T follicular helper cell (primary cell): Measurements from ENCODE around the gene AGT.

Experiments used
- DNase-seq: peaks from one replicate; pipeline ENCODE4 v3.0.0-alpha.2; 2020; ENCODE audit warnings: low read depth
- total RNA-seq, 2 experiments: gene quantifications; one replicate each; lab custom pipeline; 2026; lab: John Stamatoyannopoulos, UW

The AGT gene
- total RNA-seq, result 0 to 0.04 reads per million in 2 experiments

DNA sequence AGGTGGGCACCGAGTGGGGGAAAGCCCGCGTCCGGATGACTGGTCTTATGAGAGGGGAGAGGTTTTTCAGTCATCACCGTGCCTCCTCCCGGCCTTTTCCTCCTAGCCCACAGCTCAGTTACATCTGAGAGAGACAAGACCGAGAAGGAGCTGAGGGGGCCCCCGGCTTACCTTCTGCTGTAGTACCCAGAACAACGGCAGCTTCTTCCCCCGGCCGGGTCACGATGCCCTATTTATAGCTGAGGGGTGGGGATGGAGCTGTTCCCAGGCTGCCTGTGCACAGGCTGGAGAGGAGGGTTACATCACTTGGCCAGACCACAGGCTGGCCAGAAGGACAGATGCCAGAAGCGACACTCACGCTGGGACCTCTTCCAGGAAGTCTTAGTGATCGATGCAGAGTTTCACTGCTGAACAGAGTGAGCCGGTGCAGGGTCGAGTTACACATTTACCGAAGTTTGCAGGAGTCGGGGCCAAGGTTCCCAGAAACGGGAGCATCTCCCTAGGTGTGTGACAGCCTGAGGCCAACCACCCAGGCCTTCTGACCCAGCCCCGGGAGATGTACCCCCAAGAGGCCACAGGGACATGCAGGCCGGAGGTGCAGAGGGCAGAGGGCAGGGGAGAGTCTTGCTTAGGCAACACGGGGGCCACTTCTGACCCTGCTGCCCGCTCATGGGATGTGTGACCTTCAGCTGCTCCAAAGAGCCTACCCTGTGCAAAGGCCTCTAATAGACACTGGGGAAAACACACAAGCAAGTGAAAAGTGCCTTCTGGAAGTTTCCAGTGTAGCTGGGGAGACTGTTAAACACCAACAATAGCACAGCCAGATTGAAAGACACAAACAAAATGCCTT lies at the start of gene AGT:
Gene AGT (minus strand): TSS at position 208 of the 850 bp plus-strand sequence. CDS start 3,299 bp downstream, outside the sequence.
- no peak for DNase-seq

DNA sequence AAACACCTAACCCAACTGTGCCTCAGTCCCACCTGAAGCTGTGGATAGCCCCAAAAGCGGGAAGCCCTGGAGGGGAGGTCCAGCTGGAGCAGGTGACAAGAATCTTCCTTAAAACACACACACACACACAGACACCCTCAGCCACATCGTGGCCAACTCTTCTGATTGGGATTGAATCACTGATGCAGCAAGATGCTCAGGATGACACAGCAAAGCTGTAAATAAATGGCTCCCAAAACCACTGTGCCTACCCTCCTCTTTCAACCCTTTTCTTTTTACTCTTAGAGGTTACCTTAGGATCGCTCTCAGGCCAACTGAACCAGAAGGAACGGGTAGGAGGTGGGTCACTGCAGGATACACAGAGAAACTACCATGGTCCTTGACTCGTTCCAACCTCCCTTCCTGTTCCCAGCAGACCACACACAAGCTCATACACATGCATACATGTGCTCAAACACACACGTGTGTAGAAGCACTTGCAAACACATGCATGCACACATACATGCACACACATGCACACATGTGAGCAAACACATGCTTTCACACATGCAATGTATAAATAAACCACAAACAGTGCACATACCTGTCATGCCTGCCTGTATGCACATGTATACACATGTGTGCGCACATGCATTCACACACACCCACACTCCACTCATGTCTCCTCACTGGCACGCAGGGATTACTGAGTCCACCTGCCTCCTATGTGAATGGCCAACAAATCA lies 47.7 kb upstream of the AGT start:
- DNase-seq, result no peak

- DNase-seq, result no peak
Observed at GRCh38 chr1:230760360-230760827, 46.5 kb upstream of the AGT start.

- DNase-seq, result no peak
Observed at GRCh38 chr1:230759369-230760065, 45.6 kb upstream of the AGT start.

DNA sequence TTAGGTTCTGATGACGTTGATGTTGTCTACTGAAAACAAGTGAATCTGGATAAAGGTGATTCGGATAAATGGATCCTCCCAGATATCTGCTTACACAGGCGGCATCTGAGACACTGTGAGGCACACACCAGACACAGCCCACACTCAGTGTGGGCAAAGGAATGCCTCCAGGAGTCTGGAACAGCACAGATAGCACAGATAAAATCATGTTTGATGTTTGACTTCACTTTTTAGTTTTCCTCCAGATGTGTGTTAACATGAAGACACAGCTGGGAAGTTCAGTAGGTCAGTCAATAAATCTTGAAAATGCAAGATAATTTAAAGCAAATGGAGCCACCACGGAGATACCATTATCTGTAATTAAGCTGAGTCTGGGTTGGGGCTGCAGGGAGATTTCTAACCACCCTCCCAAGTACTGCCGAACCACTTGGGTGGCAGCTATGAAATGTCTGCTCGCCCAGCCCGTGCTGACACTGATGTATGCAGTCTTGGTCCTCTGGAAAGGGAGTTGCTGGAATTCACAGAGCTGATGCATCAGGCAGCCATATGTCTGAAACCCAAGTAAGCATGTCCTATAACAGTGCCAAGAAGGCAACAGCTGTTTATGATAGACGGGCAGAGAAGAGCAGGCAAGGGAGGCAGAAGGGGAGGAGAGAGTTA lies 44.9 kb upstream of the AGT start:
- no peak for DNase-seq

DNA sequence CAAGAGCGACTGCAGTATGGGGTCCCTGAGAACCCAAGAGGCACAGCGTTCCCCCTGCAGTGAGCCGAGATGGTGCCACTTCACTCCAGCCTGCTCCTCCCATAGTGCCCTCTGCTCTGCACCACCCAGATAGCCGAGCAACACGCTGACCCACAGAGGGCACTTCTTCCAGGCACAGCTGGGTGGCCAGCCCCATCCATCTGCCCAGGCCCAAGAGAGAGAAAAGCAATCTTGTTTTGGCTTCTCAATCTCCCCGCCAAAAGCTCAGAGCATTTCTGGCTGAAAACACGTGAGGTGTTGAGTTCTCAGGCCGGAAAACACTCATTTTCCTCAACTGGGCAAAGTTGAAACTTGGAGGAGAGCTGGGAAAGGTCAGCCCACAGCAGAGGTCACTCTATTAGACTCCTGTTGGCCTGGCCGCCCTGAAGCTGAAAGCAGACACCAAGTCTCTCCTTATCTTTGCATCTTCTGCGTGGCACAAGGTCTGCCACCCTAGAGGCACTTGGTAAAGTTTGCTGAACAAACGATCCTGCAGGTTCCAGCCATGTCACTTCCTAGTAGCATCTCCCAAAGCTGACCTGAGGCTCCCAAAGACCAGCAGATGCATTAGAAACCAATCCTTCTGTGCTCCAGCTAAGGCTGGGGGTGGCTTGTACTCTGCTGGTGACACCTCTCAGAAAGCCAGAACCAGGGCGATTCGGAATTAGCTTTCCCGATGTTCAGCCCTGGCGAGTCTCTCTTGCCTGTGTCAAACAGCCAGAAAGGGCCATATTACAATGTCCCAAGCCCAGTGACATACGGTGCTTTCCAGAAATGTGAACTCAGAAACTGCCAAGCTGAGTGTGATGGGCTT lies 44.2 kb upstream of the AGT start:
- no peak for DNase-seq

- DNase-seq, result no peak
Observed at GRCh38 chr1:230754796-230755195, 40.9 kb upstream of the AGT start.

GRCh38 chr1:230753586-230754251 lies 39.8 kb upstream of the AGT start:
- DNase-seq, result no peak

DNA sequence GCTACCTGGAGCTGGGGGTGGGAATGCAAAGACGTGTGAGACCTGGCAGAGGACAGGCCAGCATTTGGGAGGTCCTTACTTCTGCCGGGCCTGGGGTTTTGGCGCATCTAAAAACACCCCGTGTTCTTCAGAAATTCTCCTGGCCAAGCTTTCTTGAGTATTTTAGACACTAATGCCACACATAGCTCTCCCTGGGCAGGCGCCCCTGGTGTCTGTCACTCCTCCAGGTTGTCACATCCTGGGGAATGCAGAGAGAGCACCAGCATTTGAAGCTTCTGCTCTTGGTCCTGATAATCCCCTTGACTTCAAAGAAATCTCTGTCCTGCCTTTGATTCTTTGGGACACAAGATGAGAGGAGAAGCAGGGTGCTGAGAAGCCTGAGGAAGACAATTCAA lies 39.3 kb upstream of the AGT start:
- no peak for DNase-seq

GRCh38 chr1:230752407-230752806 lies 38.5 kb upstream of the AGT start:
- DNase-seq, result no peak

DNA sequence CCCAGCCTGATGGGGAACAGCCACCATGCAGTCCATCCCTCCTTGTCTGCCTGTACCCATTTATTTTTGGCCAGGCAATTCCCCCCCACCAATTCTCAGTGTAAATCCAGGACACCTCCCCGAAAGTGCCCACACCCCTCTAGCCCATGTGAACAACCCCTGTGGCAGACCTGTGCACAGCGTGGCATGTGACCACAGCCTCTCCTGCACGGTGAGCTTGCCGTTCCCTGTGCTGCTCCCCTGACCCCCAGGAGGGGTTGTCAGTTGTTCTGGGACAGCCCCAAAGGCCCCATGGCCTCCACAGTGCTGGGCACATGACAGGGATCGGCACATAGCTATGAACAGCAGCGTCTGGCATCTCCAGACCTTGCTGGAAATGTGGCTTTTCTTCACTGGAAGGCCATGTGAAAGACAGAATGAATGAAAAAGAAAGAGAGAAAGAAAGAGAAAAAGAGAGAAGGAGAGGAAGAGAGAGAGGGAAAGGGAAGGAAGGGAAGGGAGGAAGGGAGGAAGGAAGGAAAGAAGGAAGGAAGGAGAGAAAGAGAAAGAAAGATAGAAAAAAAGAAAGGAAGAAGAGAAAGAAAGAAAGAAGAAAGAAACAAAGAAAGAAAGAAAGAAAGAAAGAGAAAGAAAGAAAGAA lies 37.2 kb upstream of the AGT start:
- DNase-seq, result no peak

DNA sequence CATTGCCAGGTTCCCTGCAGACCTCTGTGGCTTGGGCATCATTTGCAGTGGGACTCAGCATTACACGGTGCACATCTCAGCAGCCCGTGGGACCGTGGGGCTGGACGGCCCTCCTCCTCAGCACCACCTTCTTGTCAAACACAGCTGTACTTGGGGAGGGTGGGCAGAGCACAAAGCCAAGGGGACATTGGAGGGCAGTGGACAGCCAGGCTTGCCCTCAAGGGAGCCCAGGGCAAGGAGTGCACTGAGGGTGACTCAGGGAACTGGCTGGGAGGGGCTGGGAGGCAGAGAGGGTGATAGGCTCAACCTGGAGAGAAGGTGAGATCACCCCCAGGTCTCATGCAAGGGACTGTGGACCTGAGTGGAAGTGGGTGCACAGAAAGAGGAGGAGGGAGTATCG lies 36.7 kb upstream of the AGT start:
- DNase-seq, result no peak

GRCh38 chr1:230749635-230750034 lies 35.7 kb upstream of the AGT start:
- DNase-seq, result no peak

GRCh38 chr1:230749150-230749549 lies 35.2 kb upstream of the AGT start:
- DNase-seq, result no peak

DNA sequence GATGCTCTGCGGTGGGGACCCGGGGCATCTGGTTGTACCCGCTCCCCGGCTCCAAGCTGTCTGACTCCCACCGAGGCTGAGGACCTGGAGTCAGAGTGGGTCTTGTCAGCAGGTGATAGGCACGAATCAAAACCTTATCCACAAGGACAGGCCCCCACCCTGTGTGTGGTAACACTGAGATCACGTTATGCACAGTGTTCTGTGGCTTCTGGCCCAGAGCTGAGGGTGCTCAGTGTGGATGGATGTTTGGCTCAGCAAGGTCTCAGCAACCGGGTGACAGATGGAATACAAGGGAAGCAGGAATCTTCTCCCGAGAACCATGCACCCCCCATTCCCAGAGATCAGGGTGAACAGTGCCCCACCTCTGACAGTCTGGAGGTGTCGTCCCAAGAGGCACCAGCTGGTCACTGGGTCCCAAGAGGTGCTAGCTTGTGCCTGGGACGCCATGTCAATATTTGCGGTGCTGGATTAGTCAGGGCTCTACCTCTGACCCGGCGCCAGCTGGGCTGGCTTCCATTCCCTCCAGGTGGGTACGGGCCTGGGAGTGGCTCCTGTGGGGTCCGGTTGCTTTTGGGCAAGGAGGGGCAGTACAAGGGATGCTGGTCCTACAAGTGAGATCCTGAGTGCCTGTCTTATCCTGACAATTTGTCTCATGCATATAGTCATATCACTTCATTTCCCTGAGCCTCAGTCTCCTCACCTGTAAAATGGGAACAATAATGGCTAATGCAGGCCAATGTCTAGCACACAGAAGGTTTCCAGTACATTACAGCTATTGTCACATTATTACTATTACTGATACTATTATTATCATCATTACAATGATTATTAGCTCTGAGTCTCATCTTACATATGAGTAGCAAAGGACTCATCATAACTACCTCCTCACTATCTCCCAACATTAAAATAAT lies 34.2 kb upstream of the AGT start:
- no peak for DNase-seq

- no peak for DNase-seq
Observed at GRCh38 chr1:230747127-230747730, 33.3 kb upstream of the AGT start, which contains the start of gene CAPN9. Gene CAPN9, plus strand, starts transcription at chr1:230747388. Its CDS starts 109 bp downstream, at chr1:230747497.

- no peak for DNase-seq
Observed at GRCh38 chr1:230746617-230747016, 32.7 kb upstream of the AGT start.

DNA sequence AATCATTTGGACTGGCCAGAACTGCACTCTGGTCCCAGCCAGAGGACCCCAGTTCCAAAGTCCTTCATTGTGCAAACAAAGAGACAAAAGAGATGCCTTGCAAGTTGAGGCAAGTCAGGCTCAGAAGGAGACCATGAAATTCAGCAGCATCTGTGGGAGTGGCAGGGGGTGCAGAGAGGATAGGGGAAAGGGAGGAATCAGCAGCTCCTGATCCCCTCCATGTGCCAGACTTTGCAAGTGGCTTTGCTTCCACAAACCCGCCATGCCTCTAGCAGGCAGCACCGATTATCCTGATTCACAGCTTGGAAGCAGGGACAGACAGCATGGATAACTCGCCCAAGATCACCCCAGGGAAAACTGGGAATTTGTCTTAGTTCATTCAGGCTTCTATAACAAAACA lies 31.1 kb upstream of the AGT start:
- DNase-seq, result no peak
